Right lobe of liver (tissue), 4 donors: ENCODE results near the gene COX15.

ENCODE experiments used
- POLR2A ChIP-seq: fragments of 450-650 bp; IDR thresholded peaks from one replicate; pipeline ENCODE4 v1.6.1; 2017; ENCODE audit warnings: antibody characterized with exemption, mild to moderate bottlenecking
- TF ChIP-seq, protein P1 (sequence below), 4 donors: fragments of 200-600 bp in 3 of 4; fragments of 450-650 bp in 1 of 4; IDR thresholded peaks; one replicate each; pipeline versions ENCODE4 v1.5.1 to v1.8.0; 2016 to 2022; ENCODE audit warnings: antibody characterized with exemption in 4 of 4, mild to moderate bottlenecking in 2 of 4
- donor health status: DM: no; HTN: no; CAD: no.
- donor health status: DM: no; HTN: no; CAD: no.
- donor health status: DM: no; HTN: yes; CAD: no.

DNA sequence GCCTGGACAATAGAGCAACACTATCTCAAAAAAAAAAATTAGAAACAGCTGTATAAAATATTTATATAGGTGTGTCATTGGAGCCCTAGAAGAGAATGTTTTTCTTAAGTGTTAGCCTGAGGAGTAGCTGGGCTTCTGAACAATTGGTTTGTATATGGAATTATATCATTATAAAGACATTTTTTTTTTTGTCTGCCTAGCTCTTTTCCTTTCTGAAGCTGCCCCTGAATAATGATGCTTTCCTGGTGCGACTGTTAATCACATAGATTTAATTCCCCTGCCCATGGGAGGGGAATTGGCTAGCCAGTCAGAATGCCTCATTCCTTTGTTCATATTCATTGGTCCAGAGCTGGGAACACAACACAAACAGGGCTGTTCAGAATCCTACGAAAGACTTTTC, 36.6 kb upstream of the COX15 start:
- TF ChIP-seq, protein P1, sequence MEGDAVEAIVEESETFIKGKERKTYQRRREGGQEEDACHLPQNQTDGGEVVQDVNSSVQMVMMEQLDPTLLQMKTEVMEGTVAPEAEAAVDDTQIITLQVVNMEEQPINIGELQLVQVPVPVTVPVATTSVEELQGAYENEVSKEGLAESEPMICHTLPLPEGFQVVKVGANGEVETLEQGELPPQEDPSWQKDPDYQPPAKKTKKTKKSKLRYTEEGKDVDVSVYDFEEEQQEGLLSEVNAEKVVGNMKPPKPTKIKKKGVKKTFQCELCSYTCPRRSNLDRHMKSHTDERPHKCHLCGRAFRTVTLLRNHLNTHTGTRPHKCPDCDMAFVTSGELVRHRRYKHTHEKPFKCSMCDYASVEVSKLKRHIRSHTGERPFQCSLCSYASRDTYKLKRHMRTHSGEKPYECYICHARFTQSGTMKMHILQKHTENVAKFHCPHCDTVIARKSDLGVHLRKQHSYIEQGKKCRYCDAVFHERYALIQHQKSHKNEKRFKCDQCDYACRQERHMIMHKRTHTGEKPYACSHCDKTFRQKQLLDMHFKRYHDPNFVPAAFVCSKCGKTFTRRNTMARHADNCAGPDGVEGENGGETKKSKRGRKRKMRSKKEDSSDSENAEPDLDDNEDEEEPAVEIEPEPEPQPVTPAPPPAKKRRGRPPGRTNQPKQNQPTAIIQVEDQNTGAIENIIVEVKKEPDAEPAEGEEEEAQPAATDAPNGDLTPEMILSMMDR (IDR thresholded peaks at IDR 0.05) = no peak
- TF ChIP-seq POLR2A = no peak
